NCI-H187 (cell line): ENCODE results near the gene AMN1.

Source experiments
- DNase-seq, 2 experiments: peaks; one replicate each; lab custom pipeline; 2025; lab: John Stamatoyannopoulos, UW

Gene AMN1

GRCh38 chr12:31631023-31631724, 97.6 kb downstream of the AMN1 start:
- no peak for DNase-seq

GRCh38 chr12:31629756-31630732, 98.8 kb downstream of the AMN1 start:
- no peak for DNase-seq

DNA sequence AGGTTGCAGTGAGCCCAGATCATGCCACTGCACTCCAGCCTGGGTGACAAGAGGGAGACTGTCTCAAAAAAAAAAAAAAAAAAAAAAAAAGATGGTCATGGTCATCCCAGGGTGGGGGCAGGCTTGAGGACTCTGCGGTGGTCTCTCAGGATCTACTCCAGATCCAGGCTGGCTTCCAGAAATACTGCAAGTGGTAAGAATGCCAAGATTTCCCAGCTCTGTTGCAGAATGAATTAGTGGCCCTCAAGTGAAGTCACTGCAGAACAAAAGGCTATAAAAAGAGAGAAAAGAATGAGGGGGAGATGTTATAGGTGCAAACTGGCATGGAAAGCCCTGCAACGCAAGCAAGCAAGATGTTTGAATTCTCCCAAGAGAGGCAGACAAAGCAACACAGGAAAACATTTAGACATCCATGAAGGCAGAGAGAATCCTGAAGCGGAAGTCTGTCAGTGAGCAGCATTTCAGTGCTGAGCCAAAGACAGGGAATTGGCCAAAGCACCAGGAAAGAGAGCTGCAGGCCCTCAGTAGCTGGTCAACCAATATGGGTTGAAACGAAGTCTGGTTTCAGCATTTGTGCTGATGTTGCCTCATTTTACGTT, 101.3 kb downstream of the AMN1 start:
- no peak for DNase-seq

DNA sequence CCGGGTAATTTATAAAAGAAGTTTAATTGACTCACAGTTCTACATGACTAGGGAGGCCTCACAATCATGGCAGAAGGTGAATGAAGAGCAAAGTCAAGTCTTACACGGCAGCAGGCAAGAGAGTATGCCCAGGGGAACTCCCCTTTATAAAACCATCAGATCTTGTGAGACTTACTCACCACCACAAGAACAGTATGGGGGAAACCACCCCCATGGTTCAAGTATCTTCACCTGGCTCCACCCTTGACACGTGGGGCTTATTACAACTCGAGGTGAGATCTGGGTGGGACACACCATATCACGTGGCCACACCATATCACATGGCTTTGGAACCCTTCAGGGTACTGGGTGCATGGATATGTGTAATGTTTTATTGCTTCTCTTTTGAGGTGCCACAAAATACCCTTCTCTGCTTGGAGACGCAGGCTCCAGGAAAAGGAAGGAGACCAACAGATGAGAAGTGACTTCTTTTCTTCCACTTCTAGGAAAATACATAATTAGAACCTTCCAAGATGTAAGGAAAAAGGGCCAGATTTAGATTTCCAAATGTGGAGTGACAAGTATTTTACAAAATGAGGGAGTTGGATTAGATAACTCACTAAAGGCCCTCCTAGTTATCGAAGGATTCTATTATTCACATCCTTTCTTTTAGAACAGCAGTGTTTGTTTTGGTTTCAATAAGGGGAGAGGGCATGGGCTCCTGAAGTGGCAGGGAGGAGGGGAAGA, 102.4 kb downstream of the AMN1 start:
- DNase-seq = no peak

GRCh38 chr12:31622038-31622437, 106.8 kb downstream of the AMN1 start:
- DNase-seq = no peak
